Lung (tissue), 12 donors: ENCODE results near the gene RTN4RL2. TPM values are rescaled to one million over a fixed set of nuclear protein-coding genes. Genes with fewer than 3 reads are reported as not detected.

ENCODE experiments used
- ATAC-seq: fragments of 200-7000 bp; cut with Tn5 transposase; one replicate; pipeline ENCODE4 v1.9.1; 2020; ENCODE audit warnings: moderate number of reproducible peaks; ENCODE audit not compliant: insufficient read depth, low FRiP score
- DNase-seq, 3 donors: peaks; one replicate each; pipeline ENCODE4 v3.0.0-alpha.2; 2013 to 2017
- H3K27ac ChIP-seq, 2 donors: one replicate each; pipeline ENCODE4 v1.5.1; 2013; ENCODE audit warnings: mild to moderate bottlenecking in 2 of 2, moderate library complexity in 2 of 2, control low read depth in 1 of 2, inconsistent platforms in 1 of 2, low read depth in 1 of 2, low read length in 1 of 2
- H3K27me3 ChIP-seq, 3 donors: one replicate each; pipeline ENCODE4 v1.5.1; 2013; ENCODE audit warnings: low read length in 2 of 3; ENCODE audit not compliant: control insufficient read depth in 3 of 3, insufficient read depth in 3 of 3
- H3K36me3 ChIP-seq, 4 donors: one replicate each; pipeline ENCODE4 v1.5.1; 2013; ENCODE audit warnings: low read length in 4 of 4, mild to moderate bottlenecking in 1 of 4, moderate library complexity in 1 of 4; ENCODE audit not compliant: control insufficient read depth in 4 of 4, insufficient read depth in 4 of 4
- H3K4me1 ChIP-seq, 5 donors: one replicate each; pipeline ENCODE4 v1.5.1; 2013; ENCODE audit warnings: low read length in 5 of 5, mild to moderate bottlenecking in 2 of 5, moderate library complexity in 1 of 5; ENCODE audit not compliant: control insufficient read depth in 5 of 5, insufficient read depth in 5 of 5
- H3K4me3 ChIP-seq: one replicate; pipeline ENCODE4 v1.5.1; 2013; ENCODE audit warnings: mild to moderate bottlenecking, control low read depth, moderate library complexity
- H3K9ac ChIP-seq, 2 donors: one replicate each; pipeline ENCODE4 v1.5.1; 2013; ENCODE audit warnings: low read length in 2 of 2, control low read depth in 1 of 2; ENCODE audit not compliant: insufficient read depth in 1 of 2
- H3K9me3 ChIP-seq, 4 donors: one replicate each; pipeline ENCODE4 v1.5.1; 2013; ENCODE audit warnings: low read length in 3 of 4, mild to moderate bottlenecking in 1 of 4, moderate library complexity in 1 of 4; ENCODE audit not compliant: control insufficient read depth in 4 of 4, insufficient read depth in 3 of 4
- WGBS, 2 donors: extraction: QIAGEN DNeasy Blood & Tissue Kit; methylation state at CpG; one replicate each; pipeline ENCODE4 v1.1.7; 2013; 5-methylcytosine and 5-hydroxymethylcytosine counted together
- polyA plus RNA-seq, 2 donors: library from polyadenylated mRNA; stranded (reverse); fragments of 200-250 nt; gene quantifications; one replicate each; pipeline ENCODE4 v1.2.1, GENCODE V29; 2013
- total RNA-seq, 2 donors: library from RNA; depleted of rRNA in 1 of 2; stranded (reverse); fragments of >200 nt in 1 of 2; gene quantifications; one replicate each; pipeline ENCODE4 v1.2.1, GENCODE V29; 2014 to 2021
- TF ChIP-seq, protein P1 (sequence below): IDR thresholded peaks from 2 replicates; pipeline ENCODE4 v1.5.1; 2012; ENCODE audit warnings: mild to moderate bottlenecking; ENCODE audit errors: control extremely low read depth, extremely low read depth
- donor health status: control.
- donor health status: control.
- donor health status: Bipolar disorder and iron deficiency.
- donor health status: healthy.
- donor health status: DM: yes; HTN: yes; CAD: no.

The RTN4RL2 gene
- total and polyA plus RNA-seq, 4 donors: 0.31 to 4.8 (median 1.6) TPM

GRCh38 chr11:57458410-57459163 is 1.7 kb upstream of the RTN4RL2 start:
- DNase-seq (peak; percentile 62 to 73 (median 68)), ATAC-seq (peak; percentile 45)
- H3K36me3 ChIP-seq: no peaks in the 10 kb centered on the region
- no peak overlapping the region for H3K27ac ChIP-seq
- peaks cover 0 to 53% (median 20%) of the 10 kb centered on the region in 3 donors for H3K27me3 ChIP-seq
- no peaks in the 10 kb centered on the region for H3K9me3 ChIP-seq
- no peak overlapping the region for H3K9ac ChIP-seq
- H3K4me3 ChIP-seq: no peak overlapping the region
- TF ChIP-seq, protein P1, sequence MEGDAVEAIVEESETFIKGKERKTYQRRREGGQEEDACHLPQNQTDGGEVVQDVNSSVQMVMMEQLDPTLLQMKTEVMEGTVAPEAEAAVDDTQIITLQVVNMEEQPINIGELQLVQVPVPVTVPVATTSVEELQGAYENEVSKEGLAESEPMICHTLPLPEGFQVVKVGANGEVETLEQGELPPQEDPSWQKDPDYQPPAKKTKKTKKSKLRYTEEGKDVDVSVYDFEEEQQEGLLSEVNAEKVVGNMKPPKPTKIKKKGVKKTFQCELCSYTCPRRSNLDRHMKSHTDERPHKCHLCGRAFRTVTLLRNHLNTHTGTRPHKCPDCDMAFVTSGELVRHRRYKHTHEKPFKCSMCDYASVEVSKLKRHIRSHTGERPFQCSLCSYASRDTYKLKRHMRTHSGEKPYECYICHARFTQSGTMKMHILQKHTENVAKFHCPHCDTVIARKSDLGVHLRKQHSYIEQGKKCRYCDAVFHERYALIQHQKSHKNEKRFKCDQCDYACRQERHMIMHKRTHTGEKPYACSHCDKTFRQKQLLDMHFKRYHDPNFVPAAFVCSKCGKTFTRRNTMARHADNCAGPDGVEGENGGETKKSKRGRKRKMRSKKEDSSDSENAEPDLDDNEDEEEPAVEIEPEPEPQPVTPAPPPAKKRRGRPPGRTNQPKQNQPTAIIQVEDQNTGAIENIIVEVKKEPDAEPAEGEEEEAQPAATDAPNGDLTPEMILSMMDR: peak; percentile 32
- WGBS, 2 donors: 1% methylated on average over 44 of the region's 44 CpGs
- H3K4me1 ChIP-seq: peaks cover 0 to 17% (median 14%) of the 10 kb centered on the region in 5 donors

DNA sequence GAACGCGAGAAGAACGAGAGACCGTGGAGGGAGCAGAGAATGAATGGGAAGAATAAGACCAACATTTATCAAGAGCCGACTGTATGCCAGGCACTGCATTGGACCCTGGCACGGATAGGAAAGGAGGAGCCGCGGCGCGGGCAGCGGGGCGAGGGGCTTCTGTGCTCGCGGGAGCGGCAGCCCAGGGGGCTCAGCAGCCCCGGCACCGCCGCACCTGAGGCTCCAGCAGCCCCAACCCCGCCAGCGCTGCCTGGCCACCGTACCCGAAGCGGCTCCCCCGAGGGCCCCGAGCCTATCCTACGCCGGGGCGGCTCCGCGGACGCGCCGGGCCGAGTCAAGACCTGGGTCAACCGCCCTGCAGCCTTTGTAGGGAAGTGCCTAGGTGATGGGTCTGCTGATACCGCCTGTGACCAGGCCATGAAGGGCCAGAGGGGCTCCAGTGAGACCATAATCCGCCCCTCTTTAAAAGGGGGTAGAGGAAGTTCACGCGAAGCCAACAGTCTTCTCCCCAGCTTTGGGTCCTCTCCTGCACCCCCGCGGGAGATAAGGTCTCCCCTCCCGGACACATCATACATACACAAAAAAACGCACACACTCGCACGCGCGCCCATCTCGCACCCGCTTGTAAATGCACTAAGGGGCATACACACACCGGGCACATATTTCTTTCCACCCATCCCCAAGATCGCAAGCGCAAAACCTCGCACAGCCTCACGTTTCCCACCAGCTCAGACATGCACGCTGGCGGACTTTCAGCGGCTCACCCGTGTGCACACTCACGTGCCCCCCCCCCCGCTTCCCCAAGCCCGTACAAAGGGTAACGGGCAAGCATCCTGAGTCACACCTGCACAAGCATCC is 935 bp upstream of the RTN4RL2 start:
- no peaks in the 10 kb centered on the region for H3K36me3 ChIP-seq
- TF ChIP-seq, protein P1: no peak
- peaks cover 0 to 25% (median 14%) of the 10 kb centered on the region in 5 donors for H3K4me1 ChIP-seq
- peaks cover 0 to 61% (median 20%) of the 10 kb centered on the region in 3 donors for H3K27me3 ChIP-seq
- DNase-seq (no peak), ATAC-seq (peak; percentile 9)
- no peak overlapping the region for H3K27ac ChIP-seq
- no peak overlapping the region for H3K9ac ChIP-seq
- WGBS, 2 donors: 1 to 2% methylated on average over 53 to 62 of the region's 62 CpGs
- H3K9me3 ChIP-seq: no peaks in the 10 kb centered on the region
- no peak overlapping the region for H3K4me3 ChIP-seq

GRCh38 chr11:57460758-57461749 is 726 bp downstream of the RTN4RL2 start:
- ATAC-seq (no peak), DNase-seq (no peak)
- no peak overlapping the region for H3K27ac ChIP-seq
- H3K36me3 ChIP-seq: no peaks in the 10 kb centered on the region
- no peak overlapping the region for H3K4me3 ChIP-seq
- TF ChIP-seq, protein P1: no peak
- peaks cover 0 to 67% (median 20%) of the 10 kb centered on the region in 3 donors for H3K27me3 ChIP-seq
- H3K4me1 ChIP-seq: peaks cover 0 to 25% (median 14%) of the 10 kb centered on the region in 5 donors
- 9 to 14% methylated on average over 24 to 50 of the region's 50 CpGs for WGBS, 2 donors
- no peak overlapping the region for H3K9ac ChIP-seq
- H3K9me3 ChIP-seq: no peaks in the 10 kb centered on the region
